LHCN-M2 (cell line): ENCODE results near the gene MDH1. TPM values are rescaled to one million over a fixed set of nuclear protein-coding genes. Genes with fewer than 3 reads are reported as not detected.
A peak's percentile ranks its signal among the peaks of the same experiment; 100 is the strongest.
"Not testable (repeated sequence)": the region's sequence is repeated elsewhere in the genome, so short reads cannot be mapped to it uniquely, and the experiment has no call there.

Experiments used
- DNase-seq: peaks from one replicate; pipeline ENCODE4 v3.0.0-alpha.2; 2012; ENCODE audit warnings: low read depth
- polyA plus RNA-seq: library from polyadenylated mRNA; unstranded; fragments of >200 nt; gene quantifications from one replicate; pipeline ENCODE4 v1.2.1, GENCODE V29; 2012; ENCODE audit warnings: missing spikeins
- total RNA-seq: library from RNA; depleted of rRNA; stranded (reverse); fragments of >200 nt; gene quantifications from 2 replicates; pipeline ENCODE4 v1.2.3, GENCODE V29; 2014; rRNA removed

MDH1 gene
- total RNA-seq = 197 and 211 TPM in 2 replicates
- polyA plus RNA-seq = 148 TPM

DNA sequence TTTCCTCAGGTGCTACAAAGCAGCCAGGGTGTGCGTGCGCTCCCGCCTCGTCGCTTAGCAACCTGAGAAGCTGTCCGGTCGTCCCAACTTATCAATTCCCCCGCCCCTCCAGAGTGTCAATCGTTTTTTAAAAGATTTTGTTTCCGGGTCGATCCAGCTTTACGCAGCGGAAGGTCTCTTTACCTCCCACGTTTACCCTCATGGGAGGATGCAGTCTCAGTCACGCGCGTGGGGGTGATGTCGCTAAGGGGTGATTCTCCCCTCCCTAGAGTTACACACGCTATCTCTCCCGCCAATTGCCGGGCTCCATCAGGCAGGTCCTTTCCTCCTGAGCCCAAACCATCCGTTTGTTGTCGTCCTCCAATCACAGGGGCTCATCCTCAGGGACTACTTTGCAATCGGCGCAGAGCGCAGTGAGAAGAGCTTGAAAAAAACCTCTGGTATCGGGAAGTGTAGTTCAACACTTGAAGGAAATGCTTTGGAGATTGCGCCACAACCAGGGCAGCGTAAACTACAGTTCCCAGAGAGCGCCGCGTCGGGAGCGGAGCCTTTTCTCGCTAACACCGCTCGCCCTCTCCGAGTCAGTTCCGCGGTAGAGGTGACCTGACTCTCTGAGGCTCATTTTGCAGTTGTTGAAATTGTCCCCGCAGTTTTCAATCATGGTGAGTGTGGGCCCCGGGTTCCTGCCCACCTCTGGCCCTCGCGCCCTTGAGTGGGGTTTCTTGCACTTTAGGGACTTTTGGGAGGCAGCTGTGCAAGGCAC, at the start of gene MDH1, which contains the start of gene WDPCP:
Gene MDH1, plus strand, starts transcription at position 579 of the 763 bp plus-strand sequence. Its CDS starts 81 bp downstream, at position 660.
Gene WDPCP, minus strand, starts transcription at position 93 of the 763 bp plus-strand sequence. CDS start 206 bp downstream, outside the sequence.
- DNase-seq = peak; percentile 100

DNA sequence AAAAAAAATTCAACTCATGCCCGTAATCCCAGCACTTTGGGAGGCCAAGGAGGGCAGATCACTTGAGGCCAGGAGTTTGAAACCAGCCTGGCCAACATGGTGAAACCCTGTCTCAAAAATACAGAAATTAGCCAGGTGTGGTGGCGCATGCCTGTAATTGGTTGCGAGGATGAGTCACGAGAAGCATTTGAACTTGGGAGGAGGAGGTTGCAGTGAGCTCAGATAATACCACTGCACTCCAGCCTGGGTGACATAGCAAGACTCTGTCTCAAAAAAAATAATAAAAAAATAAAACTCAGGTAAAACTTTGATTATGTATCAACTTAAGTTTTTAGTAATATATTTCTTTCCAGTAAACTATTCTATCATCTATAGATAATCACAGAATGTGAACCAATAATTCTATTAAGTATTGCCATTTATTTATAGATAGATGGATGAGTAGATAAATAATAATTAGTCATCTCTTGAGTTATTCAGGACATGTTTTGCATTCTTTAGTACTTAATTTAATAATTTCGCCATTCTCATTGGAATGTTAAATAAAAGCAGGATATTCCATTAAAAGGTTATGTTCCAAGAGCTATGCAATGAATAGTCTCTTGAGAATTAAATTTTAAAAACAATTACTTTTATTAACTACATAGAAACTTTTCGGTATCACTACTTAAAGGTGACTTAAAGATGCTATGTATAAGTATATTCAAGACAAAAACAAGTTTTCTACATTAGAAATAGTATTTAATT, 49.2 kb upstream of the MDH1 start:
- no peak for DNase-seq

GRCh38 chr2:63544017-63544627, 44.6 kb upstream of the MDH1 start:
- DNase-seq = peak; percentile 21

GRCh38 chr2:63545023-63545422, 43.7 kb upstream of the MDH1 start:
- DNase-seq = no peak

GRCh38 chr2:63553049-63553448, 35.7 kb upstream of the MDH1 start:
- DNase-seq = peak; percentile 75

GRCh38 chr2:63555299-63555698, 33.5 kb upstream of the MDH1 start:
- DNase-seq = no peak

GRCh38 chr2:63555931-63556330, 32.8 kb upstream of the MDH1 start:
- no peak for DNase-seq

- not testable (repeated sequence) for DNase-seq
These were observed 30.9 kb upstream of the MDH1 start for GRCh38 chr2:63557819-63558218.

DNA sequence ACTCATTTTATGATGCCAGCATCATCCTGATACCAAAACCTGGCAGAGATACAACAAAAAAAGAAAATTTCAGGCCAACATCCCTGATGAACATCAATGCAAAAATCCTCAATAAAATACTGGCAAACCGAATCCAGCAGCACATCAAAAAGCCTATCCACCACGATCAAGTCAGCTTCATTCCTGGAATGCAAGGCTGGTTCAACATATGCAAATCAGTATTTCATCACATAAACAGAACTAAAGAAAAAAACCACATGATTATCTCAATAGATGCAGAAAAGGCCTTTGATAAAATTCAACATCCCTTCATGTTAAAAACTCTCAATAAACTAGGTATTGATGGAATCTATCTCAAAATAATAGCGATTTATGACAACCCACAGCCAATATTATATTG, 29.8 kb upstream of the MDH1 start:
- not testable (repeated sequence) for DNase-seq

- DNase-seq = no peak
These were observed 26.0 kb upstream of the MDH1 start for GRCh38 chr2:63562751-63563150.

GRCh38 chr2:63569740-63570139, 19.0 kb upstream of the MDH1 start:
- no peak for DNase-seq

- DNase-seq = no peak
These were observed 17.5 kb upstream of the MDH1 start for GRCh38 chr2:63571291-63571690.

DNA sequence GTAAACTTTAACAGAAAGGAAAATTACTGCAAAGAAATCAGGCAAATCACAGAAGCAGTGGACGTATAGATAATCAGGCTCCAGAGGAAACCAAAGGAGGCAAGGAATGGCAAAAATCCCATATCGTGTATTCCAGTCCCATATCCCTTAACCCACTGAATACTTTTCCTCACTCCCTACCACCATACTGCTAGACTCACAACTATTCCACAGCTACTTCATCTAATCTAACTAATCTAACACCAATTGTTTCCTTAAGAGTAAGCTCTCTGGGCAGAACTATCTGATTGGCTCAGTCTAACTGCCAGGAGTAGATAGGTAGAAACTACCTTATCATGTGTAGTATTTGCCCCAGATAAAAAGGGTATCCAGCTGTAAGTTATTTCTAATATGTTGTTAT, 16.8 kb upstream of the MDH1 start:
- DNase-seq = no peak

DNA sequence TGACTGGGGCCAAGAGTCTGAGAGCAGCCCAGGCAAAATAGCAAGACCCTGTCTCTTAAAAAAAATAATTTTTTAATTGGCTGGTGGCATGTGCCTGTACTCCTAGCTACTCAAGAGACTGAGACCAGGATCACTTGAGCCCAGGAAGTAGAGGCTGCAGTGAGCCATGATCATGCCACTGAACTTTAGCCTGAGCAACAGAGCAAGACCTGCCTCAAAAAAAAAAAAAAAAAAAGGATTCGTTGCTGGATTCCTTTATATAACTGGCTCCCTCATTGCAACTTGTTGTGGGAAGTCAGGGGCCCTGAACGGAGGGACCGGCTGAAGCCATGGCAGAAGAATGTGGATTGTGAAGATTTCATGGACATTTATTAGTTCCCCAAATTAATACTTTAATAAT, 15.7 kb upstream of the MDH1 start:
- DNase-seq = not testable (repeated sequence)

DNA sequence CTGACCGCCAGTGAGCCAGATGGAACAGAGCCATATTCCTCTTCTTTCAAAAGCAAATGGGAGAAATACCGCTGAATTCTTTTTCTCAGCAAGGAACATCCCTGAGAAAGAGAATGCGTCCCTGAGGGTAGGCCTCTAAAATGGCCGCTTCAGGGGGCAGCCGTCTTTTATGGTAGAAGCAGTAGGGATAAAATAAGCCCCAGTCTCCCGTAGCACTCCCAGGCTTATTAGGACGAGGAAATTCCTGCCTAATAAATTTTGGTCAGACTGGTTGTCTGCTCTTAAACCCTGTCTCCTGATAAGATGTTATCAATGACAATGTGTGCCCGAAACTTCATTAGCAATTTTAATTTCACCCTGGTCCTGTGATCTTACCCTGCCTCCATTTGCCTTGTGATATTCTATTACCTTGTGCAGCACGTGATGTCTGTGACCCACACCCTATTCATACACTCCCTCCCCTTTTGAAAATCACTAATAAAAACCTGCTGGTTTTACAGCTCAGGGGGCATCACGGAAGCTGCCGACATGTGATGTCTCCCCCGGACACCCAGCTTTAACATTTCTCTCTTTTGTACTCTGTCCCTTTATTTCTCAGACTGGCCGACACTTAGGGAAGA, 14.9 kb upstream of the MDH1 start:
- DNase-seq = not testable (repeated sequence)

- no peak for DNase-seq
These were observed 12.2 kb upstream of the MDH1 start for GRCh38 chr2:63576546-63576945.

GRCh38 chr2:63578767-63579166, 10.0 kb upstream of the MDH1 start:
- no peak for DNase-seq

DNA sequence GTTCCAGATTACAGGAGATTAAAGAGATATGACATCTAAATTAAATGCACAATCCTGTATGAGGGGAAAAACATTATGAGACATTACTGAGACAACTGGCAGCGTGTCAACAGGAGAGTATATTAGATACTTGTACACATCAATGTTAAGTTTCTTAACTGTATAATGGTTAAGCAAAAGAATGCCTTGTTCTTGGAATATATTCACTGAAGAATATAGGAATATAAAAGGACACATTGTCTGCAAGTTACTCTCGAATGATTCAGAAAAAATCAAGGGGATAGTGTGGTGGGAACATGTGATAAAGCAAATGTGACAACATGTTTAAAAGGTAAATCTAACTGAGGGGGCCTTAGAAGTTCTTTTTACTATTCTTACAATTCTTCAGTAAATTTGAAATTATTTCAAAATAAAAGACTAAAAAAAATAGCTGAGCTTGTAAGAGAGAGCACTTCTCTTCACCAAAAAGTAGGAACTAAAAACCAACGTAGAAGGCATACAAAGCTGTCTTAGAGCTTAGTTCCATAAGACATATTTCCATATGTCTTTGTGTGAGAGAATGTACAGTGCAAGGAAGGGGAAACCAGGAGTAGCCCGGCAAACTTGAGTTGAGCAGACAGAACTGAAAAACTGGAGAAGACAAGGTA, 8.0 kb upstream of the MDH1 start:
- no peak for DNase-seq

DNA sequence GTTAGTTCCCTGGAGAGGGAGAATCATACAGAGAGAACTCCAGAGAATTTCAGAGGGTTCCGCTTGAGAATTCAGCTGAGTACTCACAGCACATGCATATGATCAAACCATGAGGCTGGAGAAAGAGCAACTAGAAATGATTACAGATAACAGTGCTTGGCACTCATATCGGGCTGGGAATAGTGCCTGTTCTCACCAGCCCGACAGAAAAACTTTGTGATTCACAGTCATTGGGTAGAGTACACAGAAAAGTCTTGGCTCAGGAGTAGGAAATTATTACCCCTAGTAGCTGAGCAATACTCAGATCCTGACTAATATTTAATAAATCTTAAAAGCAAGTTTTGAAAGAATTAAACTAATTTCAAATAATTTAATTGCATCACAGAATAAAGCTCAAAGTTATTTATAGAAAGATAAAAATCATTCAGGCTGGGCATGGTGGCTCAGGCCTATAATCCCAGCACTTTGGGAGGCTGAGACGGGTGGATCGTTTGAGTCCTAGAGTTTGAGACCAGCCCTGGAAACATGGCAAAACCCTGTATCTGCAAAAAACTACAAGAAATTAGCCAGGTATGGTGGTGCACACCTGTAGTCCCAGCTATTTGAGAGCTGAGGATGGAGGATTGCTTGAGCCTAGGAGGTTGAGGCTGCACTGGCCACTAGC, 7.3 kb upstream of the MDH1 start:
- DNase-seq = peak; percentile 13

DNA sequence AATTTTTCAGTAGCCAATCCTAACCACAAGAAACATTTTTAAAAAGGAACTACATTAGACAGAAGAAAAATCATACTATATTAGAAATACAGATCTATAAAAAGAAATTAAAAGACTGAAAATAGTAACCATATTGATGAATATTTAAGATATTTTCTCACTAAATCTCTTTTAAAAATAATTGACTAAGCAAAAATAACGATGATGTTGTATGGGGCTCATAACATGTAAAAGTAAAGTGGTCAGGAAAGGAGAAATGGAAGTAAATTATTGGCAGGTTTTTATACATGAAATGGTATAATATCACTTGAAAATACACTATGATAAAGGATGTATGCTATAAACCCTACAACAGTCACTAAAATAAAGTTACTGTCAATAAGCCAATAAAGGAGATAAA, 5.9 kb upstream of the MDH1 start:
- DNase-seq = no peak
